ENCODE results near the gene TLE2.

TLE2 gene

DNA sequence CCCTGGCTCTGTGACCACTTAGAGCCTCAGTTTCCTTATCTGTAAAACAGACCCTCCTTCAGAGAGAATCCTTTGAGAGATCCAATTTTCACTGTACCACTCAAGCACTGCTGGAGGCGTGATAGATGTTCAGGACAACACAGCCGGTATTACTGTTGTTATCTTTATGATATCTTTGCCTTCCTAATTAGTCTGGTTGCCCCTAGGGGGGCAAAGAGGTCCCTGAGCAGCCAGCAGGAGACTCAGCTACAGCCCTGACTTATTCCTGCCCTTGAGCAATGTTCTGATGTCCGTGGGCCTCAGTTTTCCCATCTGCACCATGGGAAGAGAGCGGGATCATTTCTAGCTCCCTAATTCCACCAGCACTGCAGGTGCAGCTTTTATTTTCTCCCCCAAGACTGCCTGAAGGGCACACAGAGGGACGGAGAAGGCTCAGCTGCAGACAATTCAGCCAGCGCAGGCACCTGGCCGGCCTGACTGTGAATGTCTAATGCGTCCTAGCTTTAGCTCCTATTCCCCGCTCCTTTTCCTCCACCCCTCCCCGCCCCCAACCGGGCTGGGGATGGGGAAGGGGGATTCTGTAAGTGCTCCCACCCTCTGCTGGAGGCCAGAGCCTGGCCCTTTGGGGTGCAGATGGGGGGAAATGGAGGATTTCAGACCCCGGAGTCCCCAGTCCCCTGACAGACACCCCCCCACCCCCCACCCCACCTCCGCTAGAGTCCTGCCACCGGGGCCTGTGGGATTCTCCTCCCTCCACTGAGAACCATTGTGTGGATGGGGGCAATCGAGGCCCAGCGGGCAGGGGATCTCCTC lies 17.0 kb upstream of the TLE2 start:
- CTCF ChIA-PET, result interaction anchor here (0.9 kb wide), 1 partner anchor 10 kb away, joined by 5 read pairs; no protein-coding TSS in a partner anchor
- no peak for DNase-seq (ENCODE audit: low spot score)
- H3K27ac ChIP-seq, result peak overlapping the region; percentile 66
- POLR2A ChIA-PET (ENCODE audit: low non-redundant PET), result no interaction called here
- TF ChIP-seq, protein P1, sequence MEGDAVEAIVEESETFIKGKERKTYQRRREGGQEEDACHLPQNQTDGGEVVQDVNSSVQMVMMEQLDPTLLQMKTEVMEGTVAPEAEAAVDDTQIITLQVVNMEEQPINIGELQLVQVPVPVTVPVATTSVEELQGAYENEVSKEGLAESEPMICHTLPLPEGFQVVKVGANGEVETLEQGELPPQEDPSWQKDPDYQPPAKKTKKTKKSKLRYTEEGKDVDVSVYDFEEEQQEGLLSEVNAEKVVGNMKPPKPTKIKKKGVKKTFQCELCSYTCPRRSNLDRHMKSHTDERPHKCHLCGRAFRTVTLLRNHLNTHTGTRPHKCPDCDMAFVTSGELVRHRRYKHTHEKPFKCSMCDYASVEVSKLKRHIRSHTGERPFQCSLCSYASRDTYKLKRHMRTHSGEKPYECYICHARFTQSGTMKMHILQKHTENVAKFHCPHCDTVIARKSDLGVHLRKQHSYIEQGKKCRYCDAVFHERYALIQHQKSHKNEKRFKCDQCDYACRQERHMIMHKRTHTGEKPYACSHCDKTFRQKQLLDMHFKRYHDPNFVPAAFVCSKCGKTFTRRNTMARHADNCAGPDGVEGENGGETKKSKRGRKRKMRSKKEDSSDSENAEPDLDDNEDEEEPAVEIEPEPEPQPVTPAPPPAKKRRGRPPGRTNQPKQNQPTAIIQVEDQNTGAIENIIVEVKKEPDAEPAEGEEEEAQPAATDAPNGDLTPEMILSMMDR (conservative IDR thresholded peaks at IDR 0.05; ENCODE audit: low read depth), result no peak

DNA sequence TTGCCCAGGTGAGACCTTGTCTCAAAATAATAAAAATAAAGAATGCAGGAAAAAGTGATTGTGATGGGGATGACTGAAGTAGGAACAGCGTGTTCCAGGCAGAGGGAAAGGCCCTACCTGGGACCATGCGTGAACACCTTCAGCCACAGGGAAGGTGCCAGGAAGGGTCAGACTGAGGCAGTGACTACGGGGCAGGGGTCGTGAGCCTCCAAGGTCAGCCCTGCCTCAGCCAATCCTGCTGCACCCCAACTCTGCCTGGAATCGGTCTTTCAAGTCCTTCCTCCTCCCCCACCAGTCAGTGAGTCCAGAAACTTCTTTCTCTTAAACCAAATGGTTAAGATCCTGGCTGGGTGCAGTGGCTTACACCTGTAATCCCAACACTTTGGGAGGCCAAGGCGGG lies 16.1 kb upstream of the TLE2 start:
- POLR2A ChIA-PET (ENCODE audit: low non-redundant PET), result no interaction called here
- TF ChIP-seq, protein P1 (conservative IDR thresholded peaks at IDR 0.05; ENCODE audit: low read depth), result no peak
- peak overlapping the region; percentile 66 for H3K27ac ChIP-seq
- CTCF ChIA-PET, result no interaction called here
- DNase-seq (ENCODE audit: low spot score), result no peak

DNA sequence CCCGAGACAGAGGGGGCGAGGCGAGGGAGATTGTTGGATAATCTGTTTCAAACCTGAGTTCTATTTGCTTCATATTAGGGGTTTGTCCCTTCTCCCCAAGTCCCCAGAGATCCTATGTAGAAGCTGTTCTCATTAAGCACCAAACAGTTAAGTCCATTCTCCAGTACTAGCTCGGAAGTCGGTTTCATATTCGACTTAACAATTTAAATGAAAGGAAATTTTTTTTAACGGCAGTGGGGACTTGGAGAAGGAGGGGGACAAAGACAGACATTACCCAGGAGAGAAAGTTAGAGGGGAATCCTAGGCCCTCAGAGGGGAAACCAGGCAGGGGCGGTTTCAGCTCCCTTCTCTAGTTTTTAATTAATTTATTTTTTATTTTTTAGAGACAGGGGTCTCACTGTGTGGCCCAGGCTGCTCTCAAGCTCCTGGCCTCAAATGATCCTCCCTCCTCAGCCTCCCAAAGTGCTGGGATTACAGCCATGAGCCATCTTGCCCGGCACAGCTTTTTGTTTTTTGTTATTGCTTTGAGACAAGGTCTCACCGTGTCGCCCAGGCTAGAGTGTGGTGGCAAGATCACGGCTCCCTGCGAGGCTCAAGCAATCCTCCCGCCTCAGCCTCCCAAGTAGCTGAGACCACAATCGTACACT lies 13.7 kb upstream of the TLE2 start:
- TF ChIP-seq, protein P1 (conservative IDR thresholded peaks at IDR 0.05; ENCODE audit: low read depth), result no peak
- ChIA-PET POLR2A (ENCODE audit: low non-redundant PET) (interaction anchor here (0.6 kb wide), 1 partner anchor 156 kb away, joined by 6 read pairs; no protein-coding TSS in a partner anchor), CTCF (no interaction called here)
- no peak for DNase-seq (ENCODE audit: low spot score)
- H3K27ac ChIP-seq, result no peak overlapping the region

DNA sequence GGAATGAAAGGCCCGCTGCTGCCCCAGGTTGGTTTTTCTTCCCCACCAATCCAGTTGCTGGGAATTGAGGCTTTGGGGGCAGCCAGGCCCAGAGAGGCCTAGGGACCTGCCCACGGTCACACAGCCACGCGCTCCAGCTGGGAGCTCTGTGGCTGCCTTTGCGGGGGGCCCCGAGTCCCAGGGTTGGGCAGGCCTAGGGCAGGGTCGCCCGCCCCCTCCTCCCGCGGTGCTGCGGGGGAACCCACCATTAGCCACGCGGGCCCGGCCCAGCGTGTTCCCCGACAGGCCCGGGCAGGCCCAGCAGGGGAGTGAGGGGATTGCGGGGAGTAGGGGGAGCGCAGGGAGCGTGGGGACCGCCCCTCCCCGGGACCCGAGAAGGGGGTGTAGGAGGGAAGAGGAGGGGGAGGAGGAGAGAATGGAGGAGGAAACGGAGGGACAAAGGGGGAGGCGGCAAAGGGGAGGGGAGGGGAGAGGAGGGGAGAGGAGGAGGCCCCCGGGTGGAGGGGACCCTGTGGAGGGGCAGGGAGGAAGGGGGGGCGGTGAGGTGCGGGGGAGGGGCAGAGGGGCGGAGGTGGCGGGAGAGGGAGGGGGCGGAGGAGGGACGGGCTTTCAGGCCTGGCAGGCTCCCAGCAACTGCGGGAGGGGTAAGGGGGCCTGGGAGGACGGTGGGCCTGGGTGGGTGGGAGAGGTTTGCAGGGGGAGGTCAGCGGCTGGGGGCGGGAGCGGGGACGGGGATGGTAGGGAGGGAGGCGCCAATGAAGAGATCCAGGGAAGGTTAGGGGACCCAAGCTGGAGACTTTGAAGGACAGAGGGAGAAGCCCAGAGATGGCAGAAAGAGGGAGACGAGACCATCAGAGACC lies 12.9 kb upstream of the TLE2 start:
- TF ChIP-seq, protein P1 (conservative IDR thresholded peaks at IDR 0.05; ENCODE audit: low read depth), result no peak
- ChIA-PET CTCF (no interaction called here), POLR2A (ENCODE audit: low non-redundant PET) (no interaction called here)
- no peak for DNase-seq (ENCODE audit: low spot score)
- H3K27ac ChIP-seq, result peak overlapping the region; percentile 34

DNA sequence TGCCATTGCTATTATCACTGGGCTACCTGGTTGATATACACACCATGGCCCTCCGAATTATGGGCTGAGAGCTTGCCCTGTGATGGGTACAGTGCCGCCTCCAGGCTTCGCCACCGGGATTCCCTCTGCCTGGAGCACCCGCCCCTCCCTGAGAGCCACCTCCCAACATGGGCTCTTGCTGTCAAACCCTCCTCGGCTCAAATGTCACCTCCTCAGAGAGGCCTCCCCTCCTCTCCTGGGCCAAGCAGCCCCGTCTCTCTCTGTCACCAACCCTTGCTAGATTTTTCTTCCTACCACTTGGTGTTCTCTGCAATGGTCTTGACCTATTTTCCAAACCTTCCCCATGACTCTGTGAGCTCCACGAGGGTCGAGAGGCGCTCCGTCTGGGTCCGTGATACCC lies 12.2 kb upstream of the TLE2 start:
- DNase-seq (ENCODE audit: low spot score), result no peak
- ChIA-PET CTCF (no interaction called here), POLR2A (ENCODE audit: low non-redundant PET) (no interaction called here)
- H3K27ac ChIP-seq, result peak overlapping the region; percentile 34
- TF ChIP-seq, protein P1 (conservative IDR thresholded peaks at IDR 0.05; ENCODE audit: low read depth), result no peak

DNA sequence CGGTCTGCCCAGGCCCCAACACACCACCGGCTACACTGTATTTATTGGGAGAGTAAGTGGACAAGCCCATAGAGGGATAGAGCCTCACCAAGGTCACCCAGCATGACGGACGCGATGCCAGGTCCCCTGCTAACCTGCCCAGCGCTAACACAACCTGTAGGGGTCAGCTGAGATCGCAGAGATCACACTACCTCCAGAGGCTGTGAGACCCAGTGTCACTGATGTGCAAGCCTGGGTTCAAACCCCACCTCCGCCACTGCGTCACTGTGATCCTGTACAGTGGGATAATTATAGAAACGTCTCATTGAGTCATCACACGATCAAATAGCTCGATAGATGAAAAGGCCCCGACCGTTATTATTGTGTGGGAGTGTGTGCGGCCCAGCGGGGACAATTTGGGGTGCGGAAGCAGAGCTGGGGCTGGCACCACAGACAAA lies 10.6 kb upstream of the TLE2 start:
- CTCF ChIA-PET, result no interaction called here
- POLR2A ChIA-PET (ENCODE audit: low non-redundant PET), result no interaction called here
- peak overlapping the region; percentile 12 for H3K27ac ChIP-seq
- TF ChIP-seq, protein P1 (conservative IDR thresholded peaks at IDR 0.05; ENCODE audit: low read depth), result no peak
- no peak for DNase-seq (ENCODE audit: low spot score)
